HL-60/S4 treated with retinoic acid at 250 ng/mL for 4 days and 3 days (cell line): Measurements from ENCODE around the gene EIF4EBP2.

Source experiments
- in situ Hi-C: fragments of 300-500 bp; cut with MboI; formaldehyde crosslinking; loops from 2 replicates; pipeline ENCODE4 v1.7.0; 2022; ENCODE audit warnings: low sequenced_read_pairs

The EIF4EBP2 gene

GRCh38 chr10:70404036-70404786 lies at the start of gene EIF4EBP2:
Gene EIF4EBP2, plus strand, starts transcription at chr10:70404145. Its CDS starts 257 bp downstream, at chr10:70404402.
- in situ Hi-C loops: no loop called here

GRCh38 chr10:70354556-70354955 lies 49.4 kb upstream of the EIF4EBP2 start:
- in situ Hi-C loops: no loop called here

- in situ Hi-C loops: no loop called here
Measured at GRCh38 chr10:70355051-70356021, 48.6 kb upstream of the EIF4EBP2 start.

GRCh38 chr10:70357565-70357964 lies 46.4 kb upstream of the EIF4EBP2 start:
- in situ Hi-C loops: no loop called here

- in situ Hi-C loops: no loop called here
Measured at GRCh38 chr10:70358446-70358845, 45.5 kb upstream of the EIF4EBP2 start.

GRCh38 chr10:70359017-70359550 lies 44.9 kb upstream of the EIF4EBP2 start:
- in situ Hi-C loops: no loop called here

- in situ Hi-C loops: loop anchor here (10.0 kb wide), 1 partner anchor 135 kb away; no protein-coding TSS in a partner anchor
Measured at GRCh38 chr10:70360215-70360614, 43.7 kb upstream of the EIF4EBP2 start.

- in situ Hi-C loops: loop anchor here (10.0 kb wide), 1 partner anchor 138 kb away; no protein-coding TSS in a partner anchor
Measured at GRCh38 chr10:70362328-70362727, 41.6 kb upstream of the EIF4EBP2 start.

GRCh38 chr10:70363292-70363691 lies 40.7 kb upstream of the EIF4EBP2 start:
- in situ Hi-C loops: loop anchor here (10.0 kb wide), 1 partner anchor 138 kb away; no protein-coding TSS in a partner anchor

GRCh38 chr10:70363971-70364771 lies 39.8 kb upstream of the EIF4EBP2 start:
- in situ Hi-C loops: loop anchor here (10.0 kb wide), 1 partner anchor 139 kb away; no protein-coding TSS in a partner anchor

- in situ Hi-C loops: loop anchor here (10.0 kb wide), 1 partner anchor 140 kb away; no protein-coding TSS in a partner anchor
Measured at GRCh38 chr10:70364772-70365091, 39.2 kb upstream of the EIF4EBP2 start.

GRCh38 chr10:70367195-70367796 lies 36.6 kb upstream of the EIF4EBP2 start:
- in situ Hi-C loops: loop anchor here (10.0 kb wide), 1 partner anchor 142 kb away; no protein-coding TSS in a partner anchor

- in situ Hi-C loops: loop anchor here (10.0 kb wide), 1 partner anchor 144 kb away; no protein-coding TSS in a partner anchor
Measured at GRCh38 chr10:70368774-70369482, 35.0 kb upstream of the EIF4EBP2 start.

- in situ Hi-C loops: loop anchor here (10.0 kb wide), 1 partner anchor 145 kb away; no protein-coding TSS in a partner anchor
Measured at GRCh38 chr10:70369498-70370018, 34.4 kb upstream of the EIF4EBP2 start.

GRCh38 chr10:70370766-70371165 lies 33.2 kb upstream of the EIF4EBP2 start:
- in situ Hi-C loops: no loop called here

- in situ Hi-C loops: no loop called here
Measured at GRCh38 chr10:70371846-70372245, 32.1 kb upstream of the EIF4EBP2 start.

- in situ Hi-C loops: no loop called here
Measured at GRCh38 chr10:70374775-70375614, 28.9 kb upstream of the EIF4EBP2 start.
